Measurements from ENCODE around the gene SAP25.

GRCh38 chr7:100620239-100620638 is 46.5 kb upstream of the SAP25 start:
- TF ChIP-seq, protein P1, sequence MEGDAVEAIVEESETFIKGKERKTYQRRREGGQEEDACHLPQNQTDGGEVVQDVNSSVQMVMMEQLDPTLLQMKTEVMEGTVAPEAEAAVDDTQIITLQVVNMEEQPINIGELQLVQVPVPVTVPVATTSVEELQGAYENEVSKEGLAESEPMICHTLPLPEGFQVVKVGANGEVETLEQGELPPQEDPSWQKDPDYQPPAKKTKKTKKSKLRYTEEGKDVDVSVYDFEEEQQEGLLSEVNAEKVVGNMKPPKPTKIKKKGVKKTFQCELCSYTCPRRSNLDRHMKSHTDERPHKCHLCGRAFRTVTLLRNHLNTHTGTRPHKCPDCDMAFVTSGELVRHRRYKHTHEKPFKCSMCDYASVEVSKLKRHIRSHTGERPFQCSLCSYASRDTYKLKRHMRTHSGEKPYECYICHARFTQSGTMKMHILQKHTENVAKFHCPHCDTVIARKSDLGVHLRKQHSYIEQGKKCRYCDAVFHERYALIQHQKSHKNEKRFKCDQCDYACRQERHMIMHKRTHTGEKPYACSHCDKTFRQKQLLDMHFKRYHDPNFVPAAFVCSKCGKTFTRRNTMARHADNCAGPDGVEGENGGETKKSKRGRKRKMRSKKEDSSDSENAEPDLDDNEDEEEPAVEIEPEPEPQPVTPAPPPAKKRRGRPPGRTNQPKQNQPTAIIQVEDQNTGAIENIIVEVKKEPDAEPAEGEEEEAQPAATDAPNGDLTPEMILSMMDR (IDR thresholded peaks at IDR 0.05): no peak
- TF ChIP-seq ZFX (IDR thresholded peaks at IDR 0.05; ENCODE audit: borderline replicate concordance): no peak
